Measurements from ENCODE around the gene TFPT. TPM values are rescaled to one million over a fixed set of nuclear protein-coding genes. Genes with fewer than 3 reads are reported as not detected.

The TFPT gene
- 13.0 and 17.8 TPM in 2 replicates for total RNA-seq
- 27.6 TPM for polyA plus RNA-seq (2012)

DNA sequence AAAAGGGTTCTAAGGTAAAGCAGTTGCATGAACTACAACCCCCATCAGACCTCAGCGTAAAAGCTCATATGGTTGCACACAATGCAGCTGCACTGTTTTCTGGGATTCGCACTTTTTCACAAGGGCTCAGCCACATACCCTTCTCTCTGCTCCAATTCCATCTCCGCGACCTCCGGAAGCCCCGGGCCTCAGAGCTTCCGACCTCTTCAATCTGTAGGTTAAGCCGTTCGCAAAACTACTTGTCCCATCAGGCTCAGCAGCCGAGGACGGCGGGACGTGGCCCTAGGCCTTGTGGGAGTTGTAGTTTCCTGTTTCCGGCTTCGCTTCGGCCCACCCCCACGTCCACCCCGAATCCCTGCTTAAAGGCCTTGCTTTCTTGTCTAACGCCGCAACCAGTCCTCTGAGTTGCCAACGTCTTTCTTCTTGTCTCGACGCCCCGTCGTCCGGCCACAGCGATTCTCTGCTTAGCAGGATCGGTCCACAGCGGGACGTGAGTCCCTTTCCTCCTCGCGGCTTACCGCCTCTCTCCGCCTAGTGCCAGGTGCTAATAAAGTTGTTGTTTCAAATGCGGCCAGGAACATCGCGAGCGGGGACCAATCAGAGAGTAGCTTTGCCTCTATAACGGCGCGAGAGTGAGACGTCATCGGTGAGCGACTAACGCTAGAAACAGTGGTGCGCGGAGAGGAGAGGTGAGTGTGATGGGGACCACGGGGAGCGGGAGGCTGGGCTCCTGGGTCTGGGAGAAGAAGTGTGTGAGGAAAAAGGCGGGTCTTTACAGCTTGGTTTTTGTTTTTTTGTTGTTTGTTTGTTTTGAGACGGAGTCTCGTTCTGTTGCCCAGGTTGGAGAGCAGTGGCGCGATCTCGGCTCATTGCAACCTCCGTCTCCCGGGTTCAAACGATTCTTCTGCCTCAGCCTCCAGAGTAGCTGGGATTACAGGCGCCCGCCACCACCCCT is at the start of gene TFPT, which contains the start of gene PRPF31:
TFPT (minus strand) TSS at position 549 of the 955 bp plus-strand sequence; CDS start at position 161, 388 bp downstream.
PRPF31 (plus strand) TSS at position 646 of the 955 bp plus-strand sequence. CDS start 2,525 bp downstream, outside the sequence.
- peak; percentile 99 for DNase-seq (ENCODE audit: low read depth)

- DNase-seq (ENCODE audit: low read depth) = no peak
These were observed 49.8 kb upstream of the TFPT start for GRCh38 chr19:54165222-54165621.

- no peak for DNase-seq (ENCODE audit: low read depth)
These were observed 49.1 kb upstream of the TFPT start for GRCh38 chr19:54164369-54165068.

DNA sequence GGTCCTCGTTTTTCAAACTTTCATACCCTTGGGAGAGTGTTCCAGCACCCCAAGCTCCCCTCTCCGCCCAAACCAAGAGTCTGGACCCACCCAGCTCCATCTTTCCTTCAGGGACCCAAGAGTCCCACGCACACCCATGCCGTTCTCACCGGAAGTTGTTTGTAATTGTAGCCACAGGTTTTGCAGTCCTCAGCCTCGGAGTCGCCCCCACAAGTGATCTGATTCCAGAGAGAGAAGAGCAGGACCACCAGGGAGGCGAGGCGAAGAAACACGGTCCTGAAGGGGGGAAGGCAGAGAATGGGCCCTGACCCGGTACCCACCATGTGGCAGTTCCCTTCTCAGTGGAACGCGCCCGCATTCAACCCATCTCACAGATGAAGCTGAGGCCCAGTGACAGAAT is 47.4 kb upstream of the TFPT start:
- no peak for DNase-seq (ENCODE audit: low read depth)

DNA sequence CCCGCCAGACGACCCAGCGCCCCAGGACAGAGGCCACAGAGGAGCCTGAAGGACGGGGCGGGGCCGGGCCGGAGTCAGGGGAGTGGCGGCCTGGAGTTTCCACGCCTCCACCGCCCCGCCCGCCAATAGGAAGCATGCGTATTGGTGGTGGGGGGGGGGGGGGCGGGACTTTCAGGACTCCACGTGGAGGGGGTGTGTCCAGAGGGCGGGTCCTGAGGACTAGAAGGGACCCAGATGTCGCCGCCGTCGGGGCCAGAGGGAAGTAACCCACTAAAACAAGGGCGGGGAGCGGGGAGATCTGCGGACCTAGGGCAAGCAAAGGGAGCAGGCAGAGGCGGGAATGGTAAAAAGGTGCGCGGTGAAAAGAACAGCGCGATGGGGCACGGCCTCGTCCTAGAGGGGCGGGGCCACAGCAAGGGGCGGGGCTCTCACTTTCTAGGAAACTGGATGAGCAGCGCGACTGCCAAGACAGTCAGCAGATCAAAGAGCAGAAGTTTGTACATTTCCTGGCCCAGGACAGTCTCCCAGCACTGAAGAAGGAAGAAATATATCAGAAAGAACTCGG is 46.9 kb upstream of the TFPT start:
- peak; percentile 31 for DNase-seq (ENCODE audit: low read depth)

- no peak for DNase-seq (ENCODE audit: low read depth)
These were observed 45.4 kb upstream of the TFPT start for GRCh38 chr19:54160854-54161253.

DNA sequence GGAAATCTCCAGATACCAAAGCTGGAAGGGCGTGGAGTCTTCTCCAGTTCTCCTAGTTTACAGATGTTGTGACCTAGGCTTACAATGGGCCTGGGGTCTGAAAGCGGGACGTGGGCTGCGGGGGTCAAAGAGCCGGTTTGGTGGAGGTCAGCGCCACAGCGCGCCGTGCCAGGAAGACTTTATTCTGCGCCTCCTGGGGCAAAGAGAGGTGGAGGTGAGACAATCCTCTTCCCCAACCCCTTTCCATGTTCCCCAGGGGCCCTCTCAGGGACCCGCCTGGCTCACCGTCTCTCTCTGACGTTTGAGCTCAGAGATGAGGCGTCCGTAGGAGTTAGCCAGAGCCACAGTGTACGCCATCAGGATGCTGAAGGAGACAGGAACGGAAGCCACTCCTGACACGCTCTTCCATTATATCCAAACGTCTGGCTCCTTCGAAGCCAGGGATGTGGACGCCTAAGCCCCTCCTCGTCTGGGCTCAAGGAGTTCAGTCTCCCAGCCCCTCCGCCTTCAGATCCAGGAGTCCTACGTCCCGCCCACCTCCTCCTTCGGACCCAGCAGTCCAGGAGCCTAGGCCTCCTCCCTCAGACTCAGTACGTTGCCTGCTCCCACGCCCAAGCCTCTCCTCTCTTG is 44.8 kb upstream of the TFPT start:
- no peak for DNase-seq (ENCODE audit: low read depth)

- DNase-seq (ENCODE audit: low read depth) = peak; percentile 100
These were observed 44.1 kb upstream of the TFPT start, which contains the start of gene LENG1 for GRCh38 chr19:54159352-54160181. Gene LENG1 (minus strand): TSS chr19:54159721. CDS start chr19:54159695, 26 bp downstream.

- peak; percentile 29 for DNase-seq (ENCODE audit: low read depth)
These were observed 43.4 kb upstream of the TFPT start for GRCh38 chr19:54158812-54159351.

DNA sequence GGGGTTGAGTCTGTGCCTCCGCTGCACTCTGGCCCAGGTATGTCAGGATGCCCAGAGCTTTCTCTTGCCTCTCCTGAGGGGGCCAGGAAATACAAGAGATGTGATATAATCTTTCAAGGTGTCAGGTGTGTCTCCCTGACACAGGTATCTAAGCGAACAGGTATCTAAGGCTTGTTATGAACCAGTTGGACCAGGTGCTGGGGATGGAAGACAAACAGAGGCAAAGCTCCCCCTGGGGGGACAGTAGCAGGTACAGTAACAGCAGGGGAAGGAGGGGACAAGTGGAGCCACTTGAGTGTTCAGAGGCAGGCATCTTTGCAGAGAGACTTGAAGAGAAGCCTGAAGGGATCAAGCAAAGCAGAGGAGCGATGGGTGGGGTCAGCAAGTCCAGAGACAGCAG is 41.5 kb upstream of the TFPT start:
- no peak for DNase-seq (ENCODE audit: low read depth)

DNA sequence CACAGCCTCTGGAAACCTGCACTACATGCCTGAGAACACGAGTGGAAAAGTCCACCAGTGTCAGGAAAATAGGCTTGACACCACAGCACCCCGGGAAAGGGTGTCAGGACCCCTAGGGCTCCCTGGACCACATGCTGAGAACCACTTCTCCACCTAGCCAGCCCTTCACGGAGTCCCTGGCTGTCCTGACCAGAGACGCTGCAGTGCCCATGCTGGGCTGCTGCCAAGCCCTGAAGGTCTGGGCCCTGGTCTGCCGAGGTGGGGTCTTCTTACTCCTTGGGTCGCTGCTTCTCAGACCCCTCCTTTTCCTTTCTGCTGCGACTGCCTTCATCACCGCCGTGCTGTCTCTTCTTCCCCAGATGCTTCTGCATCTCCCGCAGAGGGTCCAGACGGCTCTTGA is 41.0 kb upstream of the TFPT start:
- no peak for DNase-seq (ENCODE audit: low read depth)

- DNase-seq (ENCODE audit: low read depth) = no peak
These were observed 40.2 kb upstream of the TFPT start for GRCh38 chr19:54155694-54156093.

DNA sequence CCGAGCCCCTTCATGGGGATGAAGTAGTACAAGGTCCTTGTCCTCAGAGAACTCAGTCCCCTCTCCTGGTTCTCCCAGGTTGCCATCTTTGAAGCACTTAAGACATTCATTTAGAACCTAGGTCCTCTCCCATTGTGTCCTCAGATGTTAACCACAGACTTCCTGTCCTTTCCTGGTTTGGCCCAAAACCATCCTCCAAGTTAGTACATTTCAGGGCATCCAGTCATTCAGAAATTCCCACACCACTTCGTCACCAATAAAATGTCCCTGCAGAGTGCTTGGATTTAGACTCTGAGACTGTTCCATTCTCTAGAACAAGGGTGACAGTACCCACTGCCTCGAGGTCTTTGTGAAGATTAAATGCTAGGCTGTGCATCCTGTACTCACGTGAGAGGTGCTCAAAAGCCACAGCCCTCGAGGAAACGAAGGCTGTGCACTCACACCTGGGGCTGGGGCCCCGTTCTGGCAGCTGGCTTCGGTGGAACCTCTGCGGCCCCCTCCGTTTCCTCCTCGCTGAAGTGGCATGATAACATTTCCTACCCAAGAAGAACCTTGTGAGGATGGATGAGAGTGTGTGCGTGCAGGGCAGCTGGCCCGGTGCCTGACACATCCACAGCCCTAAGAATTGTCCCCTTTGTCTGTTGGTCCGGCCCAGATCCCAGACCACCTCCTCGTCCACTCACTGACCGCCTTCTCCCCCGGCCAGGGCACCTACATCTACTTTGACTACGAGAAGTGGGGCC is 39.3 kb upstream of the TFPT start:
- no peak for DNase-seq (ENCODE audit: low read depth)

- DNase-seq (ENCODE audit: low read depth) = peak; percentile 51
These were observed 38.4 kb upstream of the TFPT start for GRCh38 chr19:54153731-54154326.

- DNase-seq (ENCODE audit: low read depth) = no peak
These were observed 37.5 kb upstream of the TFPT start for GRCh38 chr19:54152878-54153524.

DNA sequence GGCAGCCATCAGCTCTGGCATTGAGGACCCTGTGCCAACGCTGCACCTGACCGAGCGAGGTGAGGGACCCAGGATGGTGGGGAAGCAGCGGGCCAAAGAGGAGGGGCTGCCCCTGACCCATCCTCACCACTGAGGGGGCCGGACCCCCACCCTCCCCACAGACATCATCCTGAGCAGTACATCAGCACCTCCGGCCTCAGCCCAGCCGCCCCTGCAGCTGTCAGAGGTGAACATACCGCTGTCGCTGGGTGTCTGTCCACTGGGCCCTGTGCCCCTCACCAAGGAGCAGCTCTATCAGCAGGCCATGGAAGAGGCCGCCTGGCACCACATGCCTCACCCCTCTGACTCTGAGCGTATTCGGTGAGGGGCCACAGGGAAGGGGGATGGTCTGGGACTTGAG is 36.8 kb upstream of the TFPT start:
- no peak for DNase-seq (ENCODE audit: low read depth)

DNA sequence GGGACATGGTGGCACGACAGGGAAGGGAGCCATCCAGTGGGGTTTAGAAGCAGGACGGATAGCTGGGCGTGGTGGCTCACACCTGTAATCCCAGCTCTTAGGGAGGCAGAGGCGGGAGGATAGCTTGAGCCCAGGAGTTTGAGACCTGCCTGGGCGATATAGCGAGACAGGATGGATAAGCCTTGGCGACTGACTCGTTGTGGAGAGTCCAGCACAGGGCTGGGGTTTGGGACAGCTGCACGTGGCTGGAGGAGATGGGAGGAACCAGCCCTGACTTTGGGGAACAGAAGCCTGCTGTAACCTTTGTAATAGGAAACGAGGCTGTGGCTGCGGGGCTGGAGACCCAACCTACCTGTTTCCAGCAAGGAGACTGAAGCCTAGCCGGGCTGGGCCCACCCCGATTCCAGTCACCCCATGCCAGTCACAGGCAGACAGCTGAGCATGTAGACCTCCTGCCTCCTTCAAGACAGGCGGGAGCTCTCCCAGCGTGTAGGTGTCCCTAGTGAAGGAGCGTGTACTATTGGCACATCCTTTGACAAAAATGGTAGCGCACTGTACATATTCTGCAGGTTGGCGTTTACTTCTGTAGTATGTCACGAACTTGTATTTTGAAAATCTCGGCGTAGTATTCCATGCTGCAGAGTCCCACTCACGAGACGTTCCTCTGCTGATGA is 36.0 kb upstream of the TFPT start:
- DNase-seq (ENCODE audit: low read depth) = peak; percentile 65
